NCI-H2227 treated with DMSO at 0.1 percent for 48 hours (cell line): Measurements from ENCODE around the gene MACROD2.

Source experiments
- DNase-seq: peaks from one replicate; lab custom pipeline; 2025; lab: John Stamatoyannopoulos, UW

The MACROD2 gene

GRCh38 chr20:14647016-14647415 lies 651.7 kb downstream of the MACROD2 start:
- DNase-seq = no peak

- no peak for DNase-seq
Observed at GRCh38 chr20:14649662-14650061, 654.3 kb downstream of the MACROD2 start.

DNA sequence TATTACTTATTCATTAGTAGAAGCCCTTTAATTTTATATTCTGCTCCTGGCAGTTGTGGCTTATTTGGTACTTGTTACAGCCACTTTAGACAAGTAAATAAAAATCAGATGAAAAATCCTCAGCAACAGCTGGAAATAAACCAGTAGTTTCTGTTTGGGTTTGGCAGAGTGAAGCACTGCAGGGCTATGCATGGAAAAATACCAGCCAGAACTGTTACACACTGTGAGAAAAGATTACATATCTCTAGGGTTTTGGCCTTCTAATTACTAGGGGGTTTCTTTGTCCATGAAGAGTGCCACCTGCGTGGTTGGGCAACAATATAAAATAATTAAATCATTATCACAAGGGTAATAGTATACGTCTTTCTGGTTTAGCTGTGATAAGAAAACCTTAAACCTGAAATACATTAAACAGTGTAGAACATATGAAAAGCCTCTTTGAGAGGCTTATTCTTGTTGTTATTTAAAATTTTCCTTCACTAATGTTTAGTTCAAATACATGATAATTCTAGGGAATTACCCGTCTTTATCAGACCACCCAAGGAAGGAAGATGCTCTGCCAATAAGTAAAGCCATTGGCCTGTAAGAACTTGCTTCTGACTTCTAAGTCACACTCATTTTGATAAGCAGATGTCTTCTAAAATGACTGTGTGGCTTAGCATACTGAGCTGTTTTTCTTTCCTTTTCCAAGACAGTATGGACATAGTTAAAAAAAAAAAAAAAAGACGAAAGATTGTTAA lies 662.1 kb downstream of the MACROD2 start:
- peak; percentile 43 for DNase-seq

- DNase-seq = no peak
Observed at GRCh38 chr20:14664101-14664500, 668.8 kb downstream of the MACROD2 start.

- no peak for DNase-seq
Observed at GRCh38 chr20:14666696-14667095, 671.4 kb downstream of the MACROD2 start.

GRCh38 chr20:14667226-14667625 lies 671.9 kb downstream of the MACROD2 start:
- DNase-seq = no peak

- DNase-seq = no peak
Observed at GRCh38 chr20:14672066-14672465, 676.8 kb downstream of the MACROD2 start.

GRCh38 chr20:14673164-14673563 lies 677.8 kb downstream of the MACROD2 start:
- DNase-seq = no peak

DNA sequence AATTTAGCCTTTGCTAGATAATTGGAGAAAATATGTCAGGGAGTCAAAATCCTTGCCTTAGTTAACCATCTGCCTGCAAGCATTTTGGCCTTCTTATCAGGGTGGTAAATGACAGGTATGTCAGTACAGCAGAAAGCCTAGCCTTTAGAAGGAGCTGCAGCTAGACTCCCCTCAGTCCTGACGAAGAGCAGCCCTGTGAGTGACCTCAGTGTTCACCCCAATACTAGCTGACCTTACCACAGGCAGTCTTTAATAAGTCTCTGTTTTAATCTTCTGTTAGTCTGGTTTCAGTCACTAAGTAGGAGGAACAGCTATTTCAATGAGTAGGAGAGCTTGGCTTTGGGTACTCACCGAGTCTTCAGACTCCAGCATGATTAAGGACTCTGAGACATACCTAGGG lies 682.1 kb downstream of the MACROD2 start:
- DNase-seq = no peak

- DNase-seq = no peak
Observed at GRCh38 chr20:14685183-14685582, 689.9 kb downstream of the MACROD2 start.

DNA sequence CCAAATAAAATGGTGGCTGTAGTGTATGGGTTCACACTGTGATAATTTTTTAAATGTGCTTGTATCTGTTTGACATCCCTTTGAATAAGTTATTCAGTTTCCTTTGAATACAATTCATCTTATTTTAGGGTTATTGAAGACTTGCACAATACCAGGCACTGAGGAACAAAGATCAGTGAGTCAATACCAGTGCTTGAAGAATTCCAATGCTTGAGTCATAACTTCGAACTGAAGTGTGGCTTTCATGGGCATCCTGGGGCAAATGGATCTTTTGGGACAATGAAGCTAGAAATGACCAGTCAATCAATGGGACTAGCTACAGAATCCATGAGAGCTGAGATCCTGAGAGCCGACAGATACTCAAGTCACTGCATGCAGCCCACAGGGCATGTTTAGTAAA lies 692.0 kb downstream of the MACROD2 start:
- no peak for DNase-seq

DNA sequence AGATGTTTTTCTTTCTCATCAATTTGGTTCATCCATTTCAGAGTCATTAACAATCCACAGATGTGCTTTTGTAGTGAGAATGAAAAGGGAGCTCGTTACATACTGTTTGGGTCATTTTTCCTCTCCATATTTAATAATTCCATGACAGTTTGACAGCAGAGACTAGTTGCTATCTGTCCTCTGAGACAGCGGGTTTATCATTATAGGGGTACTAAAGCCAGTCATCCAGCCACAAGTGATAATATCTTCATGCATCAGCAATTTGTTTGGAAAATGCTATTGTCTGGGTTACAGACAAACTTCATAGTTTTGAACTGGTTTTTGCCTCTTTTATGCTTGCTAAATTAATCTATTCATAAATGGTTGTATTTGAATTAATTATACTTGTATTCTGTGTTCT lies 692.7 kb downstream of the MACROD2 start:
- DNase-seq = no peak

DNA sequence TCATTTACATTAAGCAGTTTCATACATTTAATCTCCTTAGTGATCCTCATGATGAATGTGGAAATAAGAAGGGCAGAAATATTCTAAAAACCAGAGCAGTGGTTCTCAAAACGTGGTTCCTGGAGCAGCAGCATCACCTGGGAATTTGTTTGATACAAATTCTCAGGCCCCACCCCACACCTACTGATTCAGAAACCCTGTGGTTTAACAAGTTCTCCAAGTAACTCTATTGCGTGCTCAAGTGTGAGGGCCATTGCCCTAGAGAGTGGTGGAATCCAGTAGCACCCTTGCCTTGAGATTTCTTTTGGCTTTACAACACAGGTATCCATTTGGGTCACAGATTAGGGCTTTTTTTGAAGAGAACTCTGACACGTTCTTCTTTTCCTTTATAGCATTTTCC lies 696.7 kb downstream of the MACROD2 start:
- DNase-seq = no peak

GRCh38 chr20:14696478-14696877 lies 701.2 kb downstream of the MACROD2 start:
- DNase-seq = no peak

GRCh38 chr20:14696937-14697336 lies 701.6 kb downstream of the MACROD2 start:
- DNase-seq = no peak

DNA sequence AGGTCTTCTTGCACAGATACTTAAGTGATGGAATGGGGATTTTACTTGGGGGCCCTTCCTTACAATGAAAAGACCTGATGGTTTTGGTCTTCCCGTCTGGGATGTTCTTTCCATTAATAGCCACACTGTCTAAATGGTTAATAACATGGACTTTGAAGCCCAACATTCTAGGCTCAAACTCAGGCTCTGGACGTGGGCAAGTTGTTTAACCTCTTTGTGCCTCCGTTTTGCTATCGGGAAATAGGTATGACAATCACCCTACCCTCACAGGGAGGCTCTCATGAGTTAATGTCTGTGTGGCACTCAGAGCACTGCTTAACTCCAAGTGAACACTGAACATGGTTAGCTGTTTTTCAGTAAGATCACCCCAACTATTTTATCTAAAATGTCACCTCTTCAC lies 702.8 kb downstream of the MACROD2 start:
- DNase-seq = no peak

DNA sequence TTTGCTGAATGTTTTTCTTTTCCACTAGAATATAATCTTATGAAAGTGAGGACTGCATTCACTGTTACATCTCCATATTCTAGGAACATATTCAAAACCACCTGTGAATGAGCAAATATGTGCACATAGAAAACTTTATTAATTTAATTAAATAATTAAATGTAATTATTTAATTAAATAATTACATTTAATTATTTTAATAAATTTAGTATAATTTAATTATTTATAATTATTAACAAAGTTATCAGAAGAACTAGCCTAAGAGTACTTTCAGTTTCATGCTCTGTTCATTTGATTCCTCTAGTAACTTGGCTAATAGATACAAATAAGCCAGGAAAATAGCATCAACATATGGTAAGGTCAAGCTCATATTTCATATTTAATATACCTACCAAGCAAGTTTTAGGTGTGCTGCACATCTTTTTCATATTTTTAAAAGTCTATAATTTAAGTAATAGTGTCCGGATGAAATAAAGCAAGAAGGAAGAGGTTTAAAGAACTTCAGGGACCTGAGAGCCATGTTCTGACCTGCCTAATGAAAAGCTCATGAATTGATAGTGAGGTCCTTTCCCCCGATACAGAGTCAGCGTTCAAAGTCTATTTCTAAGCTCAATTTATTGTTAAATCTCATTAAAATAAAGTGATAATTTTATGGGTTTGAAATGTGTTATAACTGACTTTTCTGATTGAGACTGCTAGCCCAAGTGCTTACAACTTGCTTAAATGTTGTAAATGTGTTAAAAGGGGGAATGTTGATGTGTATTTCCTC lies 703.5 kb downstream of the MACROD2 start:
- DNase-seq = no peak

- DNase-seq = no peak
Observed at GRCh38 chr20:14700639-14700960, 705.3 kb downstream of the MACROD2 start.

DNA sequence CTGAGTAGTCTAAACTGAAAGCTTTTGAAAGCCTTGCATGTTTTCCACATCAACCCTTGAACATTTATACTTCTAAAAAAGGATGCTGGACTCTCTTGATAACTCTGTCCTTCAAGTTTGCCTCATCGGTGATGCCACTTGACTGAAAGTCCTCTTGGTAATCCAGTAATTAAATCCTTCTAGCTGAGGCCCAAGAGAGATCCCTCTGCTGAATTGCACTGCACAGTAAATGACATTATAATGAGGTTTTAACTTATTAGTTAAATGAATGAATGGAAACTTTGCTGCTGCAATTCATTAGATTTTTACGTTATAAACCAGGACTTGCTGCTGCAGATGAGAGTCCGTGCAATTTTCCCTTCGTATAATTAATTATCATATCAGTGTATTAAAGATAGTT lies 706.0 kb downstream of the MACROD2 start:
- no peak for DNase-seq

GRCh38 chr20:14706555-14706954 lies 711.2 kb downstream of the MACROD2 start:
- DNase-seq = no peak

DNA sequence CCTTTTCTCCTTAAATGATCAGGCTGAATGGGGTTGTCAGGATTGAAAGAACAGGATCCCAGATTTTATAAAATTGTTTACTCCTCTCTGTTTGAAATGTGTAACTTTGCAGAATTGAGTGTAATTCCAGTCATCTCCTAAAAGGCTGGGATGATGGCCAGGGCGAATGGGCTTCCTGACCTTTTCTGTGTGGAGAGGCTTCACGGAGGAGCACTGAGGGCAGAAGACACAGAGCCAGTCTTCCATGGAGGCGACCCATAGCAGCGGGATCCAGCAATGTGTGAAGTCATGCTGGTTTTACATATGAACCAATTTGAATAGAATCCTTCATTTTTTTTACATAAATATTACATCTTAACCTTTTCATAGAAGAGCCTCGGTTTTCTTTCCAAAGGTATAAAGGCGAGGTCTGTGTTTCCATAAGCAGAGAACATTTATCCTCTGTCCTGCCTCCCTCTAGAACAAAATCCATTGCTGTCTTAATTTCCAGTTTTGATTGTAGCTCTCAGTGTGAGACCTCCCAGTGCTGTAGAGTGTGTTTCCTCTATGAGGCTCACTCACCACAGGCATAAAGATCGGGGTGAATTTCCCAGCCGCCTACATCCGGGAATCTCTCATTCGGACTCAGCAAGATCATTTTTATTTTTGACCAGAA lies 711.8 kb downstream of the MACROD2 start:
- DNase-seq = no peak

GRCh38 chr20:14707865-14708596 lies 712.7 kb downstream of the MACROD2 start:
- DNase-seq = no peak

- DNase-seq = no peak
Observed at GRCh38 chr20:14709439-14709838, 714.1 kb downstream of the MACROD2 start.
